CD14-positive monocyte (primary cell): ENCODE measurements around the gene ZNF20. TPM values are rescaled to one million over a fixed set of nuclear protein-coding genes. Genes with fewer than 3 reads are reported as not detected.
"Not testable (repeated sequence)": the region's sequence is repeated elsewhere in the genome, so short reads cannot be mapped to it uniquely, and the experiment has no call there.

Source experiments
- DNase-seq, 3 donors: peaks; one replicate each; pipeline ENCODE4 v3.0.0-alpha.2; 2011 to 2022
- H2AFZ ChIP-seq: 2 replicates; pipeline ENCODE4 v1.6.0; 2012; ENCODE audit warnings: mild to moderate bottlenecking, low read depth, low read length, inconsistent platforms; ENCODE audit not compliant: insufficient read depth, poor library complexity, severe bottlenecking
- H3K27ac ChIP-seq, 2 donors: 1 replicate in 1 of 2; 2 replicates in 1 of 2; pipeline ENCODE4 v1.5.1; 2012 to 2013; ENCODE audit warnings: low read length in 2 of 2, control low read depth in 1 of 2, inconsistent platforms in 1 of 2, low read depth in 1 of 2, mild to moderate bottlenecking in 1 of 2
- H3K27me3 ChIP-seq, 2 donors: one replicate each; pipeline versions ENCODE4 v1.6.0 to v1.6.1; 2011 to 2013; ENCODE audit warnings: low read length in 2 of 2; ENCODE audit not compliant: control insufficient read depth in 2 of 2, insufficient read depth in 2 of 2
- H3K36me3 ChIP-seq, 2 donors: replicated peaks in 1 of 2; 1 replicate in 1 of 2; 2 replicates in 1 of 2; pipeline versions ENCODE4 v1.5.1 to v1.6.1; 2012 to 2013; ENCODE audit warnings: low read length in 2 of 2, control low read depth in 1 of 2, inconsistent platforms in 1 of 2, mild to moderate bottlenecking in 1 of 2; ENCODE audit not compliant: insufficient read depth in 2 of 2, control insufficient read depth in 1 of 2
- H3K4me1 ChIP-seq, 2 donors: 1 replicate in 1 of 2; 2 replicates in 1 of 2; pipeline versions ENCODE4 v1.5.1 to v1.6.1; 2012 to 2013; ENCODE audit warnings: low read length in 2 of 2, control low read depth in 1 of 2, inconsistent platforms in 1 of 2, mild to moderate bottlenecking in 1 of 2, moderate library complexity in 1 of 2; ENCODE audit not compliant: insufficient read depth in 2 of 2, control insufficient read depth in 1 of 2
- H3K4me2 ChIP-seq: replicated peaks from 2 replicates; pipeline ENCODE3; 2012; ENCODE audit warnings: low read length, moderate library complexity, mild to moderate bottlenecking; ENCODE audit not compliant: poor library complexity, severe bottlenecking; ENCODE audit errors: extremely low read depth
- H3K4me3 ChIP-seq, 3 experiments: fragments of 200-600 bp in 1 of 3; sonication (generic) in 1 of 3; replicated peaks in 1 of 3; 1 replicate in 2 of 3; 2 replicates in 1 of 3; pipeline ENCODE4 v1.5.1; 2011 to 2013; ENCODE audit warnings: low read length in 3 of 3, mild to moderate bottlenecking in 3 of 3, control low read depth in 2 of 3, low read depth in 2 of 3, inconsistent platforms in 1 of 3, moderate library complexity in 1 of 3
- H3K79me2 ChIP-seq: 2 replicates; pipeline ENCODE4 v1.6.0; 2012; ENCODE audit warnings: mild to moderate bottlenecking, control low read depth, inconsistent platforms, low read length, moderate library complexity; ENCODE audit not compliant: insufficient read depth
- H3K9ac ChIP-seq: 2 replicates; pipeline ENCODE4 v1.6.0; 2017; ENCODE audit warnings: low read length, mild to moderate bottlenecking; ENCODE audit not compliant: insufficient read depth, poor library complexity, severe bottlenecking
- H3K9me3 ChIP-seq, 2 donors: replicated peaks in 1 of 2; 1 replicate in 1 of 2; 2 replicates in 1 of 2; pipeline versions ENCODE4 v1.5.1 to v1.6.1; 2012 to 2013; ENCODE audit warnings: low read length in 2 of 2, control low read depth in 1 of 2; ENCODE audit not compliant: control insufficient read depth in 1 of 2, insufficient read depth in 1 of 2
- H4K20me1 ChIP-seq: 2 replicates; pipeline ENCODE4 v1.6.0; 2012; ENCODE audit warnings: mild to moderate bottlenecking, low read length, control low read depth, moderate library complexity; ENCODE audit not compliant: insufficient read depth
- H3K27ac Mint-ChIP-seq, 7 donors: one replicate each; pipeline ENCODE4 v1.8.0; 2020; ENCODE audit warnings: mild to moderate bottlenecking in 7 of 7, mixed read lengths in 7 of 7, moderate library complexity in 6 of 7, inconsistent platforms in 2 of 7
- H3K27me3 Mint-ChIP-seq, 3 donors: one replicate each; pipeline ENCODE4 v1.8.0; 2021 to 2022; ENCODE audit warnings: low read depth in 3 of 3, mild to moderate bottlenecking in 3 of 3, mixed read lengths in 3 of 3, moderate library complexity in 3 of 3, inconsistent platforms in 1 of 3
- H3K36me3 Mint-ChIP-seq, 2 donors: one replicate each; pipeline ENCODE4 v1.8.0; 2020; ENCODE audit warnings: mixed read lengths in 2 of 2, inconsistent platforms in 1 of 2, mild to moderate bottlenecking in 1 of 2
- H3K4me1 Mint-ChIP-seq: one replicate; pipeline ENCODE4 v1.8.0; 2020; ENCODE audit warnings: mild to moderate bottlenecking, mixed read lengths
- H3K4me3 Mint-ChIP-seq, 2 donors: one replicate each; pipeline ENCODE4 v1.8.0; 2020; ENCODE audit warnings: mild to moderate bottlenecking in 2 of 2, mixed read lengths in 2 of 2, moderate library complexity in 1 of 2
- H3K9me3 Mint-ChIP-seq, 7 donors: one replicate each; pipeline ENCODE4 v1.8.0; 2020 to 2022; ENCODE audit warnings: mixed read lengths in 7 of 7, mild to moderate bottlenecking in 6 of 7, moderate library complexity in 6 of 7, inconsistent platforms in 2 of 7
- CTCF ChIP-seq: fragments of 200-600 bp; IDR thresholded peaks from one replicate; pipeline ENCODE4 v1.8.0; 2022; ENCODE audit warnings: antibody characterized with exemption, mild to moderate bottlenecking
- WGBS: methylation state at CpG from one replicate; pipeline ENCODE4 v1.1.5; 2013; ENCODE audit warnings: missing lambda C conversion rate; ENCODE audit not compliant: insufficient coverage; 5-methylcytosine and 5-hydroxymethylcytosine counted together
- intact Hi-C, 2 donors: fragments of 100-400 bp; cut with micrococcal nuclease; formaldehyde crosslinking; loops; one replicate each; pipeline versions ENCODE4 v1.15.0 to v1.15.1; 2023
- polyA plus RNA-seq, 3 donors: library from polyadenylated mRNA; depleted of rRNA in 1 of 3; unstranded in 2 of 3; stranded (reverse) in 1 of 3; fragments of 300-500 nt in 2 of 3; fragments of >200 nt in 1 of 3; fragmentation: Illumina TruSeq in 2 of 3; gene quantifications; 1 replicate in 2 of 3; 2 replicates in 1 of 3; pipeline ENCODE4 v1.2.3, GENCODE V29; 2012 to 2021
- small RNA-seq: library from RNA; depleted of rRNA; stranded (forward); fragments of <200 nt; gene quantifications from one replicate; pipeline ENCODE3, GENCODE V24; 2012; ENCODE audit warnings: low read depth; ENCODE audit not compliant: insufficient read length

Gene ZNF20
- polyA plus RNA-seq, 3 donors, result 0.86 to 2.6 (median 1.3) TPM

DNA sequence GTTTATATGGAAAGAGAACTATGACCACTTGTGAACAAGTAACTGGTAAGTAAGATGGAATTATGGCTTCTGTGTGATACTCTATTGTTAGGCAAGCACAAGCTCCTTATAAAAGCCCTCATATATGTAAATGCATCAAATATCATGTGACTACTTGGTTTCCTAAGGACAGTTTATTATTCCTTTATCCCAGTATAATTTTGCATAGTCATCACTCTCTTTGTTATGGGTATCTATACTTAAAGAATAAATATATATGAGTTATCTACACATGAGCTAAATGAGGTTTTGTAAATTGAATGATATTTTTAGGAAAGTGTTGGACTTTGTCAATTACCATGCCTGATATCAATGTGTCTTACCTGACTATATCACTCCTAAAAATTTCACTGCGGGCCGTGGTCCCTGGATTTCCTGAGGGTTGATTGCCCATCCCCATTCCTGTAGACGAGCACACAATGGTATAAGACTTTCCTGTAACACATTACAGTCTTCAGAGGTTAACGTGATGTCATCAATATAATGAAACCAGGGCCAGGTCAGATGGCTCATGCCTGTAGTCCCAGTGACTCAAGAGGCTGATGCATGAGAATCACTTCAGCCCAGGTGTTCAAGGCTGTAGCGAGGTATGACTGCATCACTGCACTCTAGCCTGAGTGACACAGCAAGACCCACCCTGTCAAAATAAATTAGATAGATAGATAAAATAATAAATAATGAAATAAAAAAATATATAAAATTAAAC is 54.9 kb downstream of the ZNF20 start:
- Histone ChIP-seq H2AFZ (no peak overlapping the region), H3K79me2 (no peaks in the 10 kb centered on the region), H3K27ac (no peak overlapping the region), H3K4me3 (no peak overlapping the region), H4K20me1 (no peaks in the 10 kb centered on the region), H3K36me3 (no peaks in the 10 kb centered on the region), H3K9ac (no peak overlapping the region), H3K9me3 (peaks cover 49 to 59% of the 10 kb centered on the region in 2 donors), H3K27me3 (no peaks in the 10 kb centered on the region), H3K4me2 (no peak overlapping the region), H3K4me1 (no peaks in the 10 kb centered on the region)
- Mint-ChIP-seq H3K27ac (no peak overlapping the region), H3K4me1 (no peaks in the 10 kb centered on the region), H3K27me3 (peaks cover 0 to 2% (median 0%) of the 10 kb centered on the region in 3 donors), H3K9me3 (peaks cover 8 to 64% (median 62%) of the 10 kb centered on the region in 7 donors), H3K36me3 (no peaks in the 10 kb centered on the region), H3K4me3 (no peak overlapping the region)
- DNase-seq, result no peak
- WGBS, result 97% methylated on average over 4 of the region's 5 CpGs
- intact Hi-C loops, result no loop called here
- no peak for TF ChIP-seq CTCF

GRCh38 chr19:12083336-12083735 is 56.8 kb downstream of the ZNF20 start:
- intact Hi-C loops, H3K27me3 Mint-ChIP-seq, H3K36me3 Mint-ChIP-seq, H3K4me3 ChIP-seq, H3K4me1 Mint-ChIP-seq, H3K4me2 ChIP-seq, H3K9ac ChIP-seq, H3K27ac ChIP-seq, H3K27me3 ChIP-seq, H3K4me1 ChIP-seq, H3K79me2 ChIP-seq, H3K4me3 Mint-ChIP-seq, H3K27ac Mint-ChIP-seq, DNase-seq, H3K36me3 ChIP-seq, H2AFZ ChIP-seq, H4K20me1 ChIP-seq: not testable (repeated sequence)
- H3K9me3 ChIP-seq, result peaks cover 68 to 77% of the 10 kb centered on the region in 2 donors
- H3K9me3 Mint-ChIP-seq, result peaks cover 14 to 84% (median 81%) of the 10 kb centered on the region in 7 donors
- WGBS, result no CpG with 5 or more reads among the region's 6 CpGs

Small RNA genes within 50 kb of the gene (small RNA-seq; reads per million reads assigned to genes)
- gene RF00019 (not detected), gene RNA5SP467 (not detected)

Other genes with a start within 250 kb of the ZNF20 start
- gene ZNF700, start 215.2 kb downstream of the ZNF20 start, polyA plus RNA-seq, result 10 to 100 TPM in 1 of 3 donors, 1 to 10 TPM in 2; 1.1 to 18.3 (median 1.2) TPM
- gene ZNF763, start 175.3 kb downstream of the ZNF20 start, polyA plus RNA-seq, result 1 to 10 TPM; 1.3 to 2.6 (median 1.7) TPM
- gene ZNF433, start 104.7 kb downstream of the ZNF20 start, polyA plus RNA-seq, result 1 to 10 TPM in 1 of 3 donors, under 1 TPM in 2; 0.50 to 1.1 (median 0.76) TPM
- gene ZNF878, start 87.4 kb downstream of the ZNF20 start, polyA plus RNA-seq, result not detected
- 1 to 10 TPM; 1.9 to 2.2 (median 2.0) TPM for gene ZNF844, start 75.6 kb downstream of the ZNF20 start, polyA plus RNA-seq
- gene ZNF625, start 16.4 kb upstream of the ZNF20 start, polyA plus RNA-seq, result under 1 TPM in 1 of 3 donors, not detected in 2; 0.37 TPM
- 1 to 10 TPM; 3.4 to 6.4 (median 5.8) TPM for gene ZNF136, start 22.7 kb upstream of the ZNF20 start, polyA plus RNA-seq
- gene ZNF44, start 154.5 kb upstream of the ZNF20 start, polyA plus RNA-seq, result 10 to 100 TPM in 1 of 3 donors, 1 to 10 TPM in 2; 6.7 to 10.1 (median 9.7) TPM
- under 1 TPM; 0.09 to 0.99 (median 0.29) TPM for gene ZNF563, start 193.3 kb upstream of the ZNF20 start, polyA plus RNA-seq
- gene ZNF442, start 225.3 kb upstream of the ZNF20 start, polyA plus RNA-seq, result under 1 TPM; 0.03 to 0.39 (median 0.17) TPM